GM19240 (cell line): ENCODE data around the gene DIP2C.
"Not testable (repeated sequence)": the region's sequence is repeated elsewhere in the genome, so short reads cannot be mapped to it uniquely, and the experiment has no call there.

Experiments used
- DNase-seq: peaks from one replicate; pipeline ENCODE4 v3.0.0; 2011; ENCODE audit warnings: low spot score; ENCODE audit not compliant: insufficient read length

DIP2C gene

DNA sequence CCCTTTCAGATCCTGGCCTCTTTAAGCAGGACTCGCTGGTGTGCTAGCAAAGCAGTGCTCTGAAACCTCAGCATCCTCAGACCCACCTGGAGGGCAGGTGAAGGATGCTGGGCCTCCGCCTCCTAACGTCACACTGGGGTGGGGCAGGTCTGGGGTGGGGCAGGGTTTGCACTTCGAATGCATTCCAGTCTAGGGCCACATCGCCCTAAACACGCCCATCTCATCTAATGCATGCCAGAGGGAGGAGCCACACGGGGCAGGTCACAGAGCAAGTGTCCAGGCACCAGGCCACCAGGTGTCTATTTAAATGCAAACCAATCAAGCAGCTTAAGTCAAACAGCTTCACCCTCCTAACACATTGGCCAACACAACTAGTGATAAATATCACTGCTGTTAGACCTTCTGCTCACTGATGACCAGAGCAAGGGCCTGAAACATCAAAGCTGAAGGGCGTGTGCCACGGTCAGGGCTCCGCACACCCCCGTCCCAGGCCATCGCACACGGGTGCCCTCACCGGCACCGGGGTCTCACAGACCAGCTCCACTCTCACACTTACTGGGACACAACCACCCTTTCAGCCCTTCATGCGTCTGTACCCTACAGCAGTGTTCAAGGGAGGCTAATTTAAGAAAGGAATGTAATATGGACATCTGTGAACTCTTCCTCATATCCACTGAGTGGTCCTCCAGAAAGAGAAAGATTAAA, 47.1 kb downstream of the DIP2C start:
- DNase-seq: no peak

- DNase-seq: no peak
Observed at GRCh38 chr10:641149-642010, 48.1 kb downstream of the DIP2C start.

- DNase-seq: no peak
Observed at GRCh38 chr10:640673-641045, 48.8 kb downstream of the DIP2C start.

DNA sequence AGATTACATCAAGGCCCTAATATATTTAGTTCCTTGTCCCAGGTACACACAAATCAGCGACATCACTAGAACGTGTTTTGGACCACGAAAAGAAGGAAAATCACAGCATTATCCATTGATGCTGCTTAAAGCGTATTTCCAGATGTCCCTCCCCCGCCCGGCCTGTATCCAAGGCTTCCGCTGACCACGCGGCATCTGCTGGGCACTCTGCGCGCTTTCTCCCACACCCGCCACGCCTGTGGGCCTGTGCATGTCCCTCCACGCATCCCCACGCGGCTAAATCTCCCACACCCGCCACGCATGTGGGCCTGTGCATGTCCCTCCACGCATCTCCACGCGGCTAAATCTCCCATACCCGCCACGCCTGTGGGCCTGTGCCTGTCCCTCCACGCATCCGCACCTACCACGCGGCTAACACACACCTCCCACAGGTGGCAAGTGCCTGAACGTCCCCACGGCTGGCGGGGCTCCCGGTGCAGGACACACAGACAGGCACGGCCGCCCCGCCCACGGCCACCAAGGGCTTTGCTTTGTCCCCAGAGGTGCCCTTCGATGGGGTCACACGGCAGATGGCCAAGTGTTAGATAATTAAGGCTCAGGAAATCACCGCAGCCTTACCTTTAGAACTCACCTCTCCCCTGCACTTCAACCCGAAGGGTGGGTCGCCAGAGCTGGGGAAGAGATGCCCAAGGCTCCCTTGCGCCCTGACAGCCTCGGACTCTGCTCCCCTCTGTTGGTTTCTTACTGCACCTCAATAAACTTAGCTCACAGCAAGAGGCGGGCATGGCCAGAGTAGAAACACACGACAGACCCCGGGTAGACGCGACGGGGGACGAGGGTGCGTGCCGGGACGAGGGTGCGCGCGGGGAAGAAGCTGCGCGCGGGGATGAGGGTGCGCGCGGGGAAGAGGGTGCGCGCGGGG, 49.5 kb downstream of the DIP2C start:
- DNase-seq: no peak

GRCh38 chr10:639001-639750, 50.3 kb downstream of the DIP2C start:
- DNase-seq: no peak

DNA sequence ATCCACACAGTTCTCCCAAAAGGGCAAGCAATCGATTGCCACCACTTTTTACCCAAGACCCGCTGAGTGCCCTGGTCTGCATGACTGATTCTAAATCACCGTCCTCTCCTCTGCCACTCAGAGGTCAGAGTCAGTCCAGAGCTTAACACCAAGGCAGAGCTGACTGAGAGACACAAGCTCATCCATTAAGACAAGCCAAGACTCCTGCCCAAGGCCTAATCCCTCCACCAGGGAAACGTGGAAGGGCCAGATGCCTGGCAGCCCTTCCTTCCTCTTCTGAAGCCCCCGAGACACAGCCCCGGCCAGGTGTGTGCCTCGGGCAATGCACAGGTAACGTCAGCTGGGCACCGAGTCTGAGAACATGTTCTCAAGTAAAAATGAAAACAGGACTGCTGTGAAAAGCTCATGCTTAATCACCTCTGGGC, 51.7 kb downstream of the DIP2C start:
- no peak for DNase-seq

GRCh38 chr10:637221-637620, 52.2 kb downstream of the DIP2C start:
- no peak for DNase-seq

GRCh38 chr10:636769-637168, 52.7 kb downstream of the DIP2C start:
- DNase-seq: no peak

- DNase-seq: no peak
Observed at GRCh38 chr10:636016-636730, 53.3 kb downstream of the DIP2C start.

DNA sequence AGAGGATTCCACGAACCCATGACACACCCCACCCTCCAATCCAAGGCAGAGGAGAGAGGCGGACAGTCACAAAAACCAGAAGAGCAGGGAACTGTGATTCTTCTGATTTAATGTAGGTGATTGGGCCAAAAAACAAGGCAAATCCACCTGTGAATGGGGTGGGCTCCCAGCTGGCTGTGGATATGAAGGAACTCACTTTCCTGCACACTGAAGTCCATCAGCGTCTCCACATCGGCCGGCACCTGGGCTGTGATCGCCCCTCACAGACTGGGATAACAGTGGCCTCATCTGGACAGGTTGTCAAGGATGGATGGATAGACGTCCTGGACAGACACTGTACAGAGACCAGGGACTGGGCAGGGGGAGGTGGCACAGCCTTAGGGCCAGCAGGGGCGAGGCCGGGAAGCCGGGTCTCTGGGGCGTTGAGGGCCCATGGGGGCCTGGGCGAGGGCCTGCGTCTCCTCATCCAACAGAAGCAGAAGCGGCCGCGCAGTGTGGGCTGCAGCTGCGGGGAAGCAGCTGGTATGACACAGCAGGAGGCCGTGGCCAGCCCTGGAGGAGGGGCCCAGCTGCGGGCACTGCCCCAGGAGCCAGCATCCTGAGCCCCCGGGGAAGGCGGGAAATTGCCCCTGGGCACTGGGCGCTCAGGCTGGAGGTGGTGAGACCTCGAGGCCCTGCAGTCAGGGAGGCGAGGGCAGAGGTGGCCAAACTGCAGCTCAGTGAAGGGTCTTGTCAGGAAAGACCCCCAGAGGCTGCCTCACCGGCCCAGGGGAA, 54.2 kb downstream of the DIP2C start:
- DNase-seq: no peak

- DNase-seq: no peak
Observed at GRCh38 chr10:634256-634655, 55.2 kb downstream of the DIP2C start.

- DNase-seq: no peak
Observed at GRCh38 chr10:633279-634245, 55.9 kb downstream of the DIP2C start.

GRCh38 chr10:632807-633177, 56.7 kb downstream of the DIP2C start:
- not testable (repeated sequence) for DNase-seq

DNA sequence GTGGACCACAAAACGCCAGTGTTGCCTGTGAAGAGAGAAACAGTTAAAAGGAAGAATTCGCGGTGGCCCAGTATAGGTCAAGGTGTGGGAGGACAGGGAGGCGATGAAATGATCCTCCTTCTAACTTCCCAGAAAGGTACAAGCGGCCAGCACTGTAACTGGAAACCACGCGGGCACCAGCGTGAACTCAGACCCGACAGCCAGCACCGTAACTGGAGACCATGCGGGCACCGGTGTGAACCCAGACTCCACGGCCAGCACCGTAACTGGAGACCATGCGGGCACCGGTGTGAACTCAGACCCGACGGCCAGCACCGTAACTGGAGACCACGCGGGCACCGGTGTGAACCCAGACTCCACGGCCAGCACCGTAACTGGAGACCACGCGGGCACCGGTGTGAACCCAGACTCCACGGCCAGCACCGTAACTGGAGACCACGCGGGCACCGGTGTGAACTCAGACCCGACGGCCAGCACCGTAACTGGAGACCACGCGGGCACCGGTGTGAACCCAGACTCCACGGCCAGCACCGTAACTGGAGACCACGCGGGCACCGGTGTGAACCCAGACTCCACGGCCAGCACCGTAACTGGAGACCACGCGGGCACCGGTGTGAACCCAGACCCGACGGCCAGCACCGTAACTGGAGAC, 57.2 kb downstream of the DIP2C start:
- DNase-seq: not testable (repeated sequence)

DNA sequence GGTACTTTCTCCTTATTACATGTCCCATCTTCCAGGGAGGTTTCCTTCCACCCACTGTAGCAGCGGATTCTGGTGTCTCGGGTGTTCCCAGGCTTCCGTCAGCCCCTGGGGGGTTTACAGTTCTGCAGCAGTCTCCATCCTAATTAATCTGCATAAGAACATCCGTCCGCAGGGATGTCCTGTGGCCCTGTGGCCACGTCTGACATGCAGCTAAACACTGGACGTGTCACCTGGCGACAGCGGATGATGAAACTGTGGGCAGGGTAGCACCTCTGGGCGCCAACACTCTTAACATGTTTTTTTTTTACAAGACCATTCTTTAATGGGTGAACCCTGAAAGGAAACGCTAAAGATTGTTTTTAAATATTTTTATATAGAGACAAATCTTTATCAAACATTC, 58.2 kb downstream of the DIP2C start:
- no peak for DNase-seq

DNA sequence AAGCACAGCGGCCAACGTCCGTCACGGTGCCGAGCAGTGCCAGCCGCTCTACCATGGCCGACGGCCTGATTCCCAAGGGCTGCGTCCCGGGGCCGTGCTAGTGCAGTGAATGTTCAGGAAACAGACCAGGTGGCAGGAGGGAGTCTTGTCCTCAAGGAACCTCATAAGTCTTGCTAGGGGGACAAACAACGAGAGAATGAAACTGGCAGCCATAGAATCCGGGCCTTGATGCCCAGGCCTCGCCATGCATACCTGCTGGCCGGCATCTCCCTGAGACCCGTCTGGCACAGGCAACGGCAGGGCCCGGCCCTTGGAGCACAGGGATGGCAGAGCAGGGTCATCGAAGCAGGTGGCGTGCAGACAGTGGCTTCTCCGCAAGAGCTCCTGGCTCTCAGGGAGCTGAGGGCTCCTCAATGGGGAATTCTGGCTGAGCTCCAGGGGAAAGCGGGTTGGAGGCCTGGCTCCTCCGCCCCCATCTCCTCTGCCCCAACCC, 58.8 kb downstream of the DIP2C start:
- no peak for DNase-seq

DNA sequence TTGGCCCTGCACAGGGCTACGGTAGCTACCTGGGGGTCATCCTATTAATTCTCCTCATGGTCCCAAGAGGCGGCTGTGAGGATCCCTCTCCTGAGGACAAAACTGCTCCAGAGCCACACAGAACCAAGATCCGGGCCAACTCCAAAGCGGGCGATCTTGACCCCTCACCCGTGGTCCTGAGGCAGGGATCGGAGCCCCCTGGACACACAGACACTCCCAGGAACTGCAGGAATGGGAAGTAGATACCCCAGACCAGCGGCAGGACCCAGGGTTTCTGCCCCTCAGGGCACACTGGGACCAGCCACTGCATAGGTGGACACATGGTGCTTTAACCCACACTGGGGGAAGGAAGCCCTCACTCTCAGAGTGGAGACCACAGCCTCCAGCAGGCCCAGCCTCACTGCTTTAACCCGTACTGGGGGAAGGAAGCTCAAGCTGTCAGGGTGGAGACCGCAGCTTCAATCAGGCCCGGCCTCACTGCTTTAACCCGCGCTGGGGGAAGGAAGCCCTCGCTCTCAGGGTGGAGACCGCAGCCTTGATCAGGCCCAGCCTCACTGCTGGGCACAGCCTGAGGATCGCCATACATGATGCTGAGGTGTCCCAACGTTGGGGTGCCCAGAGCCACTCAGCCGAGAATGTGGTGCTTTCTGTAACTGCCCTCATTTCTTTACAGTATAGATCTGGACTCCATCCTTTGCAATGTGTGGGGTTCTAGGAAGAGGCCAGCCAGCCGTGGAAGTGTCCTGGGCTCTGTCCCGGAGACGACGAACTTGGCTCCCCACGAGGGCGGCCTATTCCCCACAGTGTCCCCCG, 60.1 kb downstream of the DIP2C start:
- no peak for DNase-seq
